Left lobe of liver (tissue), 2 donors: ENCODE results near the gene HAGHL. TPM values are rescaled to one million over a fixed set of nuclear protein-coding genes. Genes with fewer than 3 reads are reported as not detected.
A peak's percentile ranks its signal among the peaks of the same experiment; 100 is the strongest.
"Not testable (repeated sequence)": the region's sequence is repeated elsewhere in the genome, so short reads cannot be mapped to it uniquely, and the experiment has no call there.

Source experiments
- ATAC-seq: fragments of 200-7000 bp; cut with Tn5 transposase; one replicate; pipeline ENCODE4 v1.9.1; 2020; ENCODE audit warnings: mild to moderate bottlenecking, moderate library complexity
- DNase-seq: peaks from one replicate; pipeline ENCODE4 v3.0.0-alpha.2; 2020; ENCODE audit warnings: low spot score
- total RNA-seq: library from RNA; stranded (reverse); gene quantifications from one replicate; pipeline ENCODE4 v1.2.1, GENCODE V29; 2021
- donor health status: DM: no; HTN: no; CAD: no; lungs with moderate emphysema.
- donor health status: DM: no; HTN: yes; CAD: no.

The HAGHL gene
- total RNA-seq, 1 donor from 2014 or later, result 1.2 TPM

- no peak for ATAC-seq
Observed at GRCh38 chr16:687499-687898, 39.4 kb upstream of the HAGHL start.

GRCh38 chr16:689175-689897, 37.6 kb upstream of the HAGHL start:
- DNase-seq (no peak), ATAC-seq (no peak)

More at GRCh38 chr16:687499-687898, 39.4 kb upstream of the HAGHL start:
- DNase-seq, result no peak

GRCh38 chr16:691242-691641, 35.7 kb upstream of the HAGHL start:
- not testable (repeated sequence) for ATAC-seq, DNase-seq

GRCh38 chr16:692356-693108, 34.4 kb upstream of the HAGHL start:
- ATAC-seq (no peak), DNase-seq (no peak)

GRCh38 chr16:693364-693763, 33.5 kb upstream of the HAGHL start:
- no peak for DNase-seq

GRCh38 chr16:693766-694165, 33.1 kb upstream of the HAGHL start:
- DNase-seq (no peak), ATAC-seq (no peak)

More at GRCh38 chr16:693364-693763, 33.5 kb upstream of the HAGHL start:
- no peak for ATAC-seq

- ATAC-seq, result no peak
- no peak for DNase-seq
Observed at GRCh38 chr16:694187-694862, 32.6 kb upstream of the HAGHL start.

GRCh38 chr16:694863-695354, 32.0 kb upstream of the HAGHL start:
- DNase-seq (no peak), ATAC-seq (no peak)

GRCh38 chr16:695355-696089, 31.4 kb upstream of the HAGHL start:
- DNase-seq (no peak), ATAC-seq (peak; percentile 35)

- no peak for ATAC-seq
- no peak for DNase-seq
Observed at GRCh38 chr16:698911-699671, 27.8 kb upstream of the HAGHL start.

- ATAC-seq, result peak; percentile 76
- DNase-seq, result no peak
Observed at GRCh38 chr16:700684-701584, 26.0 kb upstream of the HAGHL start.

GRCh38 chr16:702341-702740, 24.6 kb upstream of the HAGHL start:
- ATAC-seq (no peak), DNase-seq (no peak)

- no peak for ATAC-seq
Observed at GRCh38 chr16:703406-703805, 23.5 kb upstream of the HAGHL start.

GRCh38 chr16:704047-704446, 22.9 kb upstream of the HAGHL start:
- DNase-seq, result no peak
- ATAC-seq, result no peak

More at GRCh38 chr16:703406-703805, 23.5 kb upstream of the HAGHL start:
- no peak for DNase-seq

GRCh38 chr16:704552-705380, 22.1 kb upstream of the HAGHL start:
- ATAC-seq (no peak), DNase-seq (no peak)

GRCh38 chr16:705431-706188, 21.3 kb upstream of the HAGHL start, which contains the start of gene FBXL16:
Gene FBXL16 (minus strand): TSS chr16:705801. CDS start chr16:697405, 8,396 bp downstream.
- no peak for ATAC-seq

More at GRCh38 chr16:705431-706188, 21.3 kb upstream of the HAGHL start, which contains the start of gene FBXL16:
- DNase-seq, result no peak
